HL-60 (cell line): Measurements from ENCODE around the gene DPEP2.
A peak's percentile ranks its signal among the peaks of the same experiment; 100 is the strongest.

Experiments used
- DNase-seq, 2 experiments: peaks; one replicate each; pipeline ENCODE4 v3.0.0-alpha.2; 2010 to 2020; ENCODE audit warnings: low read depth in 1 of 2, low spot score in 1 of 2
- H3K27ac ChIP-seq: fragments of 250-450 bp; sonication (Bioruptor Pico); replicated peaks from 2 replicates; pipeline ENCODE4 v1.5.1; 2020; ENCODE audit warnings: mild to moderate bottlenecking, moderate library complexity
- H3K27me3 ChIP-seq: fragments of 250-450 bp; sonication (Bioruptor Pico); 2 replicates; pipeline ENCODE4 v1.5.1; 2021; ENCODE audit warnings: mild to moderate bottlenecking, moderate library complexity; ENCODE audit not compliant: insufficient read depth, poor library complexity, severe bottlenecking
- H3K4me3 ChIP-seq: replicated peaks from 2 replicates; pipeline ENCODE4 v1.5.1; 2011; ENCODE audit warnings: mild to moderate bottlenecking, control low read depth, low read length; ENCODE audit not compliant: insufficient read depth
- GABPA ChIP-seq: IDR thresholded peaks from 2 replicates; pipeline ENCODE4 v1.6.1; 2012; ENCODE audit warnings: low read depth
- POLR2AphosphoS5 ChIP-seq: IDR thresholded peaks from 2 replicates; pipeline ENCODE4 v1.6.1; 2012; ENCODE audit warnings: low read depth
- SPI1 ChIP-seq: IDR thresholded peaks from 2 replicates; pipeline ENCODE4 v1.6.1; 2012; ENCODE audit warnings: low read depth, mild to moderate bottlenecking, borderline replicate concordance
- TF ChIP-seq, protein P1 (sequence below): IDR thresholded peaks from 2 replicates; pipeline ENCODE4 v1.6.1; 2012; ENCODE audit warnings: low read depth; ENCODE audit not compliant: insufficient replicate concordance
- TF ChIP-seq, protein P2 (sequence below): IDR thresholded peaks from one replicate; pipeline ENCODE4 v1.5.1; 2011; ENCODE audit warnings: low read length, control low read depth, inconsistent platforms; ENCODE audit not compliant: insufficient read depth

DPEP2 gene

DNA sequence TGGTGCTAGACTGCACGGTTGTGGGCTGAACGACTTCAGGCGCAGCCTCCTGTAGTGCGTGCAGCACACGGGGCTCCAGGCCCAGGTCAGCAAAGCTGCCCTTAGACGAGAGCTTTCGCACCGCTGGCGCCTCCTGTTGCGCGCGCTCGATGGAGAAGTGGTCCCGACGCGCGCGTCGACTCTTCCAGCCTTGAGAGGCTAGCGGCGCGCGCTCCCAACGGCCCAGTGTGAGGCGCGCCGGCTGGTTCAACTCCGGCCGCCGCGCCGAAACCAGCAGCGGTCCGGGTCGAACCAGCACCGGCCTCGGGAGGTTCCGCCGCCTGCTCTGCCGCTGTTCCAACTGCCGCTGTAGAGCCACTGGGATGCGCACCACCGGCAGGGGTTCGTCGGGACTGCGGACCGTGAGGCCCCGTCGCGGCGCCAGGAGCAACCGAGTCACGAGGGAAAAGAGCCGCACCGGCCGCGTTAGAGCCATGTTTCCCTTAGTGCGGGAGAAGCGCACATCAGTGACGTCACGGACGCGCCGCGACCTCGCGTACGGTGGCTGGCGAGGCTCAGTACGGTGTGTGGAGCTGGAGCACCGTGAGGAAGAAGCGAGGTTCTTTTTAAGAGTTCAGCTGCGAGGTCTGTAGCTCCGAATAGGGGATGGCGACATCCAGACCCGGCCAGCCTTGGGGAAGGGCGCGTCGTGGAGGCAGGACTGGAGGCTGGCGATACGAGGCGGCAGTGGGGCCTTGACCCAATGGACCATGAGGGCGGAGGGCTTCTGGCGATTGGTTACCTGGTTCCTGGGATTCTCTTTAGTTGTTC is 23.6 kb upstream of the DPEP2 start, which contains the start of the genes DDX28 and DUS2:
DDX28 (minus strand) TSS at position 505 of the 810 bp plus-strand sequence; CDS start at position 475, 30 bp downstream.
DUS2 (plus strand) TSS at position 557 of the 810 bp plus-strand sequence. CDS start 14,740 bp downstream, outside the sequence.
- DNase-seq = peak; percentile 94 to 97
- peak; percentile 91 for TF ChIP-seq POLR2AphosphoS5
- TF ChIP-seq, protein P1, sequence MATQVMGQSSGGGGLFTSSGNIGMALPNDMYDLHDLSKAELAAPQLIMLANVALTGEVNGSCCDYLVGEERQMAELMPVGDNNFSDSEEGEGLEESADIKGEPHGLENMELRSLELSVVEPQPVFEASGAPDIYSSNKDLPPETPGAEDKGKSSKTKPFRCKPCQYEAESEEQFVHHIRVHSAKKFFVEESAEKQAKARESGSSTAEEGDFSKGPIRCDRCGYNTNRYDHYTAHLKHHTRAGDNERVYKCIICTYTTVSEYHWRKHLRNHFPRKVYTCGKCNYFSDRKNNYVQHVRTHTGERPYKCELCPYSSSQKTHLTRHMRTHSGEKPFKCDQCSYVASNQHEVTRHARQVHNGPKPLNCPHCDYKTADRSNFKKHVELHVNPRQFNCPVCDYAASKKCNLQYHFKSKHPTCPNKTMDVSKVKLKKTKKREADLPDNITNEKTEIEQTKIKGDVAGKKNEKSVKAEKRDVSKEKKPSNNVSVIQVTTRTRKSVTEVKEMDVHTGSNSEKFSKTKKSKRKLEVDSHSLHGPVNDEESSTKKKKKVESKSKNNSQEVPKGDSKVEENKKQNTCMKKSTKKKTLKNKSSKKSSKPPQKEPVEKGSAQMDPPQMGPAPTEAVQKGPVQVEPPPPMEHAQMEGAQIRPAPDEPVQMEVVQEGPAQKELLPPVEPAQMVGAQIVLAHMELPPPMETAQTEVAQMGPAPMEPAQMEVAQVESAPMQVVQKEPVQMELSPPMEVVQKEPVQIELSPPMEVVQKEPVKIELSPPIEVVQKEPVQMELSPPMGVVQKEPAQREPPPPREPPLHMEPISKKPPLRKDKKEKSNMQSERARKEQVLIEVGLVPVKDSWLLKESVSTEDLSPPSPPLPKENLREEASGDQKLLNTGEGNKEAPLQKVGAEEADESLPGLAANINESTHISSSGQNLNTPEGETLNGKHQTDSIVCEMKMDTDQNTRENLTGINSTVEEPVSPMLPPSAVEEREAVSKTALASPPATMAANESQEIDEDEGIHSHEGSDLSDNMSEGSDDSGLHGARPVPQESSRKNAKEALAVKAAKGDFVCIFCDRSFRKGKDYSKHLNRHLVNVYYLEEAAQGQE = peak; percentile 71
- TF ChIP-seq SPI1 = no peak
- no peak for TF ChIP-seq GABPA
- Histone ChIP-seq H3K4me3 (peak within 1 kb of the TSS; percentile 84), H3K27me3 (no peaks in the 10 kb centered on the region), H3K27ac (peak within 1 kb of the TSS; percentile 94)

DNA sequence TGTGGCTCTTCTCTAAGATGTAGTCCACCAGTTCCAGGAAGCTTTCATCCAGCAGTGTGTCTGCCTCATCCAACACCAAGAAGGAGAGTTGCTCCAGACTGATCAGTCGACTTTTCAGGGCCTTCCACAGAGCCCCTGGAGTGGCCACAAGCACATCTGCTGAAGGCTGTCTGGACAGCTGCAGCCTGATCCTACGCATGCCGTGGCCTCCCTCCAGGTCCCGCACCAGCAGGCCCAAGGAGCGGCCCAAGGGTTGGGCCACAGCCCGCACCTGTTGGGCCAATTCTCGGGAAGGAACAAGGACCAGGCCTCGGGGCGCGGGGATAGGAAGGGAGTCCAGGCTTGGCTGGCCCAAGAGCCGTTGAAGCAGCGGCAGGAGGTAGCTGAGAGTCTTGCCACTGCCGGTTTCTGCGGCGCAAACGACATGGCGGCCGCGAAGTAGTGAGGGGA is 23.0 kb upstream of the DPEP2 start:
- no peak for DNase-seq
- Histone ChIP-seq H3K27me3 (no peaks in the 10 kb centered on the region), H3K4me3 (peak overlapping the region; percentile 84), H3K27ac (peak overlapping the region; percentile 94)
- TF ChIP-seq POLR2AphosphoS5 (peak; percentile 11; the same call in 1 of the 2 replicates), GABPA (no peak)

DNA sequence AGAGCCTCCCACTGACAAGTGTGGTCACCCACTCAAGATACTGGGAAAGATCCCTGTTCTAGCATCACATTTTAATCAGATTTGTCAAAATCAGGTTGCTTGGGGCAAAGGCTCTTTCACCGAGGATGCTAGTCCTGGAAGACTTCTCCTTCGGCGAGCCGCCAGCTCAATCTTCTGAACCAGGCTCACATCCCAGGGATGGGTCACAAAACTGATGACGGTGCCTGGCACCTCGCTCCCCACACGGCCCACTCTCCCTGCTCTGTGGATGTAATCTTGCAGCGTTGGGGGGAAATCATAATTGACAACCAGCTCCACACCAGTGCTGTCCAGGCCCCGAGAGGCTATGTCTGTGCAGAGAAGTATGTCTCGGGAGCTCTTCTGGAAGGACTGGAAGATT is 22.2 kb upstream of the DPEP2 start:
- no peak for DNase-seq
- Histone ChIP-seq H3K4me3 (no peak overlapping the region; the same call in 1 of the 2 replicates), H3K27ac (no peak overlapping the region), H3K27me3 (no peaks in the 10 kb centered on the region)
- TF ChIP-seq, protein P1 = no peak
- TF ChIP-seq SPI1 = no peak
- TF ChIP-seq, protein P2, sequence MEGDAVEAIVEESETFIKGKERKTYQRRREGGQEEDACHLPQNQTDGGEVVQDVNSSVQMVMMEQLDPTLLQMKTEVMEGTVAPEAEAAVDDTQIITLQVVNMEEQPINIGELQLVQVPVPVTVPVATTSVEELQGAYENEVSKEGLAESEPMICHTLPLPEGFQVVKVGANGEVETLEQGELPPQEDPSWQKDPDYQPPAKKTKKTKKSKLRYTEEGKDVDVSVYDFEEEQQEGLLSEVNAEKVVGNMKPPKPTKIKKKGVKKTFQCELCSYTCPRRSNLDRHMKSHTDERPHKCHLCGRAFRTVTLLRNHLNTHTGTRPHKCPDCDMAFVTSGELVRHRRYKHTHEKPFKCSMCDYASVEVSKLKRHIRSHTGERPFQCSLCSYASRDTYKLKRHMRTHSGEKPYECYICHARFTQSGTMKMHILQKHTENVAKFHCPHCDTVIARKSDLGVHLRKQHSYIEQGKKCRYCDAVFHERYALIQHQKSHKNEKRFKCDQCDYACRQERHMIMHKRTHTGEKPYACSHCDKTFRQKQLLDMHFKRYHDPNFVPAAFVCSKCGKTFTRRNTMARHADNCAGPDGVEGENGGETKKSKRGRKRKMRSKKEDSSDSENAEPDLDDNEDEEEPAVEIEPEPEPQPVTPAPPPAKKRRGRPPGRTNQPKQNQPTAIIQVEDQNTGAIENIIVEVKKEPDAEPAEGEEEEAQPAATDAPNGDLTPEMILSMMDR = no peak
- TF ChIP-seq GABPA = no peak
- TF ChIP-seq POLR2AphosphoS5 = no peak

DNA sequence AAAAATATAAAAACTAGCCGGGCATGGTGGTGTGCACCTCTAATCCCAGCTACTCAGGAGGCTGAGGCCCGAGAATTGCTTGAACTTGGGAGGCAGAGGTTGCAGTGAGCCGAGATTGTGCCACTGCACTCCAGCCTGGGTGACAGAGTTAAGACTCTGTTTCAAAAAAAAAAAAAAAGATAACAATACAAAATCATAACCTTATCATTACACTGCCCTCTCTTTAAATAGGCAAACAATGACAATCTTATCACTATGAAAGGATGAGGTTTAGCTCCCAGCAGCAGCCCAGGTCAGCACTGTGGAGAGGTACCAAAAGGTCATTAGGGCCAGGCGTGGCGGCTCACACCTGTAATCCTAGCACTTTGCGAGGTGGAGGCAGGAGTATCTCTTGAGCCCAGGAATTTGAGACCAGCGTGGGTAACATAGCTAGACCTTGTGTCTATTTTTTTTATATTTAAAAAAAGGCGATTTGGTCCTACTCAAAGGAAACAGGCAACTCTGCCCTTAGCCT is 19.9 kb upstream of the DPEP2 start:
- Histone ChIP-seq H3K27ac (no peak overlapping the region), H3K27me3 (no peaks in the 10 kb centered on the region), H3K4me3 (no peak overlapping the region)
- TF ChIP-seq SPI1 = no peak
- TF ChIP-seq POLR2AphosphoS5 = no peak
- TF ChIP-seq, protein P2 = no peak
- TF ChIP-seq, protein P1 = no peak
- TF ChIP-seq GABPA = no peak
- no peak for DNase-seq
